HG02884 (cell line): Measurements from ENCODE around the gene SLC12A3.
"Not testable (repeated sequence)": the region's sequence is repeated elsewhere in the genome, so short reads cannot be mapped to it uniquely, and the experiment has no call there.

ENCODE experiments used
- ATAC-seq: cut with Tn5 transposase; IDR thresholded peaks from one replicate; pipeline ENCODE4 v1.9.1; 2021; ENCODE audit warnings: mild to moderate bottlenecking, moderate library complexity; ENCODE audit not compliant: unreplicated experiment

SLC12A3 gene

GRCh38 chr16:56868175-56868574, 3.2 kb downstream of the SLC12A3 start:
- ATAC-seq: no peak

- ATAC-seq: not testable (repeated sequence)
These were observed 3.8 kb downstream of the SLC12A3 start for GRCh38 chr16:56868766-56869165.

GRCh38 chr16:56869513-56870275, 4.7 kb downstream of the SLC12A3 start:
- no peak for ATAC-seq

GRCh38 chr16:56870276-56870888, 5.4 kb downstream of the SLC12A3 start:
- ATAC-seq: no peak

- no peak for ATAC-seq
These were observed 6.2 kb downstream of the SLC12A3 start for GRCh38 chr16:56871172-56871593.

- ATAC-seq: no peak
These were observed 7.9 kb downstream of the SLC12A3 start for GRCh38 chr16:56872863-56873391.

GRCh38 chr16:56874800-56875199, 9.8 kb downstream of the SLC12A3 start:
- no peak for ATAC-seq

- no peak for ATAC-seq
These were observed 11.0 kb downstream of the SLC12A3 start for GRCh38 chr16:56876048-56876447.

GRCh38 chr16:56877486-56878182, 12.6 kb downstream of the SLC12A3 start:
- no peak for ATAC-seq

GRCh38 chr16:56878282-56878854, 13.4 kb downstream of the SLC12A3 start:
- no peak for ATAC-seq

- ATAC-seq: no peak
These were observed 14.3 kb downstream of the SLC12A3 start for GRCh38 chr16:56879276-56879675.

- no peak for ATAC-seq
These were observed 15.2 kb downstream of the SLC12A3 start for GRCh38 chr16:56880176-56880575.

- ATAC-seq: no peak
These were observed 15.7 kb downstream of the SLC12A3 start for GRCh38 chr16:56880685-56881084.

- ATAC-seq: no peak
These were observed 17.2 kb downstream of the SLC12A3 start for GRCh38 chr16:56882077-56882800.

GRCh38 chr16:56883586-56883985, 18.6 kb downstream of the SLC12A3 start:
- ATAC-seq: no peak

GRCh38 chr16:56884026-56884582, 19.1 kb downstream of the SLC12A3 start:
- no peak for ATAC-seq

GRCh38 chr16:56884929-56885328, 19.9 kb downstream of the SLC12A3 start:
- not testable (repeated sequence) for ATAC-seq

- no peak for ATAC-seq
These were observed 20.6 kb downstream of the SLC12A3 start for GRCh38 chr16:56885446-56886162.

- no peak for ATAC-seq
These were observed 21.3 kb downstream of the SLC12A3 start for GRCh38 chr16:56886296-56886695.

- ATAC-seq: no peak
These were observed 21.8 kb downstream of the SLC12A3 start for GRCh38 chr16:56886826-56887225.
